PC-9 (cell line): ENCODE data around the gene OR5B2.
"Not testable (repeated sequence)": the region's sequence is repeated elsewhere in the genome, so short reads cannot be mapped to it uniquely, and the experiment has no call there.

Experiments
- CTCF ChIP-seq: fragments of 200-600 bp; sonication (generic); conservative IDR thresholded peaks from 2 replicates; pipeline ENCODE4 v1.6.1; 2017; ENCODE audit warnings: mixed run types, antibody characterized with exemption, mild to moderate bottlenecking, moderate library complexity
- EZH2 ChIP-seq: fragments of 200-600 bp; sonication (generic); IDR thresholded peaks from 2 replicates; pipeline ENCODE4 v1.8.0; 2017; ENCODE audit warnings: antibody characterized with exemption, low read depth

GRCh38 chr11:58399622-58400021 lies 28.3 kb downstream of the OR5B2 start:
- TF ChIP-seq CTCF, EZH2: not testable (repeated sequence)
